HG03571 (cell line): Measurements from ENCODE around the gene TENM3.

Experiments
- ATAC-seq: cut with Tn5 transposase; IDR thresholded peaks from one replicate; pipeline ENCODE4 v1.9.1; 2021; ENCODE audit not compliant: unreplicated experiment

The TENM3 gene

GRCh38 chr4:182548156-182548555 is 305.0 kb downstream of the TENM3 start:
- ATAC-seq = no peak

GRCh38 chr4:182549356-182549755 is 306.2 kb downstream of the TENM3 start:
- no peak for ATAC-seq

GRCh38 chr4:182552948-182553347 is 309.7 kb downstream of the TENM3 start:
- no peak for ATAC-seq

- no peak for ATAC-seq
Measured at GRCh38 chr4:182553653-182554052, 310.5 kb downstream of the TENM3 start.

- ATAC-seq = no peak
Measured at GRCh38 chr4:182554736-182555135, 311.5 kb downstream of the TENM3 start.

- ATAC-seq = no peak
Measured at GRCh38 chr4:182555997-182556418, 312.8 kb downstream of the TENM3 start.

- no peak for ATAC-seq
Measured at GRCh38 chr4:182556580-182556979, 313.4 kb downstream of the TENM3 start.

GRCh38 chr4:182560358-182560757 is 317.2 kb downstream of the TENM3 start:
- no peak for ATAC-seq

GRCh38 chr4:182562350-182562749 is 319.1 kb downstream of the TENM3 start:
- no peak for ATAC-seq

- no peak for ATAC-seq
Measured at GRCh38 chr4:182564724-182565369, 321.6 kb downstream of the TENM3 start.

GRCh38 chr4:182567119-182567518 is 323.9 kb downstream of the TENM3 start:
- ATAC-seq = no peak

GRCh38 chr4:182569561-182569960 is 326.4 kb downstream of the TENM3 start:
- no peak for ATAC-seq

GRCh38 chr4:182574706-182575105 is 331.5 kb downstream of the TENM3 start:
- no peak for ATAC-seq

- ATAC-seq = no peak
Measured at GRCh38 chr4:182575225-182575624, 332.0 kb downstream of the TENM3 start.

- no peak for ATAC-seq
Measured at GRCh38 chr4:182576601-182577289, 333.5 kb downstream of the TENM3 start.

- ATAC-seq = no peak
Measured at GRCh38 chr4:182577411-182577810, 334.2 kb downstream of the TENM3 start.

- no peak for ATAC-seq
Measured at GRCh38 chr4:182578402-182578801, 335.2 kb downstream of the TENM3 start.

- ATAC-seq = no peak
Measured at GRCh38 chr4:182582245-182582644, 339.0 kb downstream of the TENM3 start.

GRCh38 chr4:182583703-182584415 is 340.7 kb downstream of the TENM3 start:
- no peak for ATAC-seq

- no peak for ATAC-seq
Measured at GRCh38 chr4:182585321-182585720, 342.1 kb downstream of the TENM3 start.

GRCh38 chr4:182589100-182589499 is 345.9 kb downstream of the TENM3 start:
- no peak for ATAC-seq

GRCh38 chr4:182593402-182593801 is 350.2 kb downstream of the TENM3 start:
- ATAC-seq = no peak
